ENCODE results near the gene PFKFB2. TPM values are rescaled to one million over a fixed set of nuclear protein-coding genes. Genes with fewer than 3 reads are reported as not detected.

The PFKFB2 gene
- total and polyA plus RNA-seq, 2 of the 8 experiments (the other 6 are each of a cell fraction or from before 2014, with no cell fraction given) = 6.7 to 19.1 TPM

- CTCF ChIA-PET (ENCODE audit: partially characterized antibody) = interaction anchor here (0.9 to 3.5 kb wide), 4 partner anchors 9 to 146 kb away, joined by 3 to 16 read pairs (median 6); no protein-coding TSS in a partner anchor
- DNase-seq (ENCODE audit: low read depth in 1 of 2, low spot score in 2 of 2) = no peak
- Histone ChIP-seq H3K14ac (ENCODE audit: insufficient read length) (no peak overlapping the region), H2AK5ac (ENCODE audit: low read depth, low read length) (no peak overlapping the region), H3K79me1 (ENCODE audit: low read depth, low read length) (no peaks in the 10 kb centered on the region), H3K23me2 (ENCODE audit: low read depth, low read length) (peaks cover 4% of the 10 kb centered on the region; the same call in 1 of the 2 replicates), H3K36me3 (ENCODE audit: control insufficient read depth in 2 of 4, insufficient read depth in 4 of 4, low read length in 3 of 4) (peaks cover 0 to 14% (median 6%) of the 10 kb centered on the region in 4 experiments; a peak in 4 of 8 replicates), H2BK5ac (ENCODE audit: low read depth, low read length) (no peak overlapping the region), H4K8ac (ENCODE audit: extremely low read depth, insufficient read depth, low read length) (no peak overlapping the region), H2AFZ (ENCODE audit: low read length) (no peak overlapping the region), H3K27ac (ENCODE audit: low read depth, low read length) (no peak overlapping the region), H2BK120ac (replicated peaks; ENCODE audit: low read depth, low read length) (no peak overlapping the region), H4K20me1 (replicated peaks in 1 of 2; ENCODE audit: control insufficient read depth in 1 of 2, insufficient read depth in 2 of 2, low read length in 2 of 2) (no peaks in the 10 kb centered on the region), H3K4ac (replicated peaks; ENCODE audit: insufficient read length, low read depth, low read length) (no peak overlapping the region), H3K56ac (replicated peaks; ENCODE audit: insufficient read length, low read depth, low read length) (no peak overlapping the region), H4K5ac (ENCODE audit: insufficient read length, low read depth, low read length) (no peak overlapping the region), H3K79me2 (ENCODE audit: control insufficient read depth in 1 of 2, insufficient read depth in 2 of 2, low read length in 2 of 2) (no peaks in the 10 kb centered on the region), H3K4me3 (ENCODE audit: extremely low read depth in 1 of 4, insufficient read depth in 2 of 4, low read depth in 3 of 4, low read length in 4 of 4) (no peak overlapping the region), H3K4me2 (ENCODE audit: insufficient read depth in 1 of 2, low read depth in 2 of 2, low read length in 2 of 2) (no peak overlapping the region), H3K18ac (ENCODE audit: extremely low read depth, low read length) (no peak overlapping the region), H3K9ac (replicated peaks in 1 of 4; ENCODE audit: extremely low read depth in 1 of 4, low read depth in 3 of 4, low read length in 3 of 4) (no peak overlapping the region), H2BK15ac (ENCODE audit: low read length) (no peak overlapping the region), H3K27me3 (replicated peaks in 1 of 4; ENCODE audit: control insufficient read depth in 3 of 4, extremely low read depth in 1 of 4, insufficient read depth in 3 of 4, low read length in 3 of 4) (no peaks in the 10 kb centered on the region), H3K23ac (ENCODE audit: insufficient read length) (no peak overlapping the region), H2BK20ac (ENCODE audit: low read length) (no peak overlapping the region), H2BK12ac (ENCODE audit: low read depth, low read length) (no peak overlapping the region), H3K4me1 (replicated peaks in 1 of 4; ENCODE audit: control insufficient read depth in 3 of 4, insufficient read depth in 4 of 4, low read length in 3 of 4) (peaks cover 0 to 3% (median 1%) of the 10 kb centered on the region in 4 experiments; a peak in 2 of 7 replicates), H4K91ac (replicated peaks; ENCODE audit: insufficient read length, low read length) (no peak overlapping the region), H3K9me3 (ENCODE audit: insufficient read depth in 2 of 2, low read depth in 1 of 2, low read length in 1 of 2) (no peaks in the 10 kb centered on the region)
- POLR2A ChIA-PET (ENCODE audit: partially characterized antibody) = interaction anchor here (2.8 kb wide), 1 partner anchor 26 kb away, joined by 9 read pairs; the partner anchor contains the start of gene C1orf116
- no peak for FAIRE-seq
- 92% methylated on average over 4 of the region's 4 CpGs; no CpG with 5 or more reads in 1 of the 2 experiments for WGBS, 2 experiments (ENCODE audit: extremely low coverage in 1 of 2, insufficient coverage in 1 of 2, insufficient read length in 1 of 2, insufficient replicate concordance in 2 of 2, low coverage in 1 of 2, low lambda C conversion rate in 2 of 2, missing lambda C conversion rate in 1 of 2)
- TF ChIP-seq ZNF274 (IDR thresholded peaks at IDR 0.05; ENCODE audit: borderline replicate concordance, extremely low read depth, low read length) (no peak), SRF (IDR thresholded peaks at IDR 0.05; ENCODE audit: low read depth, low read length) (no peak), RNF2 (IDR thresholded peaks at IDR 0.05; ENCODE audit: borderline replicate concordance, low read depth, low read length, missing control alignments, poor library complexity, severe bottlenecking) (no peak), JUN (IDR thresholded peaks at IDR 0.05; ENCODE audit: low read depth, low read length) (no peak), USF2 (IDR thresholded peaks at IDR 0.05; ENCODE audit: low read length) (no peak), CREB1 (IDR thresholded peaks at IDR 0.05) (no peak), E2F6 (IDR thresholded peaks at IDR 0.05) (no peak)
Observed at GRCh38 chr1:207058252-207058651, 5.2 kb downstream of the PFKFB2 start.

Measured in H1 (cell line).